Measurements from ENCODE around the gene PTH1R. TPM values are rescaled to one million over a fixed set of nuclear protein-coding genes. Genes with fewer than 3 reads are reported as not detected.

PTH1R gene
- total and polyA plus RNA-seq, 7 experiments from 2014 or later, result not detected

GRCh38 chr3:46924921-46925584 lies 47.5 kb downstream of the PTH1R start:
- no peak for DNase-seq
- peaks cover 9 to 45% (median 22%) of the 10 kb centered on the region in 5 donors for H3K36me3 Mint-ChIP-seq
- no peak overlapping the region for H3K27ac ChIP-seq (ENCODE audit: low read depth, low read length)

GRCh38 chr3:46925585-46925934 lies 48.0 kb downstream of the PTH1R start:
- Mint-ChIP-seq H3K4me3 (no peak overlapping the region), H3K27me3 (no peaks in the 10 kb centered on the region), H3K4me1 (peaks cover 23 to 56% (median 41%) of the 10 kb centered on the region in 7 donors), H3K36me3 (peaks cover 7 to 42% (median 19%) of the 10 kb centered on the region in 5 donors), H3K9me3 (peaks cover 0 to 12% (median 0%) of the 10 kb centered on the region in 11 donors), H3K27ac (peak overlapping the region in 4 of 9 donors; percentile 11 to 77 (median 46))
- no peak for DNase-seq
- Histone ChIP-seq H3K4me1 (ENCODE audit: control insufficient read depth in 2 of 2, insufficient read depth in 2 of 2, low read length in 2 of 2) (peaks cover 23 to 38% of the 10 kb centered on the region in 2 donors), H3K4me3 (ENCODE audit: low read length) (no peak overlapping the region), H3K27me3 (ENCODE audit: control insufficient read depth in 2 of 2, insufficient read depth in 2 of 2, low read length in 2 of 2) (no peaks in the 10 kb centered on the region), H3K36me3 (ENCODE audit: control insufficient read depth in 2 of 3, insufficient read depth in 3 of 3, low read length in 3 of 3) (peaks cover 24 to 63% (median 30%) of the 10 kb centered on the region in 3 experiments), H3K27ac (ENCODE audit: low read depth, low read length) (no peak overlapping the region), H3K9me3 (ENCODE audit: control insufficient read depth in 2 of 3, low read length in 3 of 3) (no peaks in the 10 kb centered on the region)
- ChIA-PET POLR2A (interaction anchor here (0.6 kb wide), 1 partner anchor 148 kb away, joined by 3 read pairs; no protein-coding TSS in a partner anchor), CTCF (no interaction called here)
- no peak for ATAC-seq
- intact Hi-C loops (cut with micrococcal nuclease), result loop anchor here in 1 of 2 donors (5.0 kb wide), 1 partner anchor 52 kb away; the partner anchor contains the start of genes CCDC12 and NBEAL2

More at GRCh38 chr3:46924921-46925584, 47.5 kb downstream of the PTH1R start:
- no peaks in the 10 kb centered on the region for H3K27me3 ChIP-seq (ENCODE audit: control insufficient read depth in 2 of 2, insufficient read depth in 2 of 2, low read length in 2 of 2)
- Mint-ChIP-seq H3K4me3 (no peak overlapping the region), H3K4me1 (peaks cover 20 to 51% (median 39%) of the 10 kb centered on the region in 7 donors), H3K27me3 (no peaks in the 10 kb centered on the region), H3K9me3 (peaks cover 0 to 12% (median 0%) of the 10 kb centered on the region in 11 donors), H3K27ac (peak overlapping the region in 3 of 9 donors; percentile 11 to 45 (median 38))
- H3K4me3 ChIP-seq (ENCODE audit: low read length), result no peak overlapping the region
- CTCF ChIA-PET, result no interaction called here
- POLR2A ChIA-PET, result no interaction called here
- peaks cover 23 to 38% of the 10 kb centered on the region in 2 donors for H3K4me1 ChIP-seq (ENCODE audit: control insufficient read depth in 2 of 2, insufficient read depth in 2 of 2, low read length in 2 of 2)
- no peaks in the 10 kb centered on the region for H3K9me3 ChIP-seq (ENCODE audit: control insufficient read depth in 2 of 3, low read length in 3 of 3)
- peaks cover 27 to 68% (median 30%) of the 10 kb centered on the region in 3 experiments for H3K36me3 ChIP-seq (ENCODE audit: control insufficient read depth in 2 of 3, insufficient read depth in 3 of 3, low read length in 3 of 3)
- intact Hi-C loops (cut with micrococcal nuclease), result loop anchor here in 1 of 2 donors (1.0 to 5.0 kb wide), 2 partner anchors 52 to 73 kb away; partner anchors contain the start of genes CCDC12 and NBEAL2
- ATAC-seq, result no peak

GRCh38 chr3:46926039-46926438 lies 48.5 kb downstream of the PTH1R start:
- ChIA-PET CTCF (no interaction called here), POLR2A (interaction anchor here (0.6 kb wide), 1 partner anchor 149 kb away, joined by 3 read pairs; no protein-coding TSS in a partner anchor)
- no peak overlapping the region for H3K4me3 Mint-ChIP-seq
- peaks cover 27 to 60% (median 45%) of the 10 kb centered on the region in 7 donors for H3K4me1 Mint-ChIP-seq
- peaks cover 7 to 38% (median 19%) of the 10 kb centered on the region in 5 donors for H3K36me3 Mint-ChIP-seq
- ATAC-seq (no peak), DNase-seq (no peak)
- peak overlapping the region; percentile 34 for H3K27ac ChIP-seq (ENCODE audit: low read depth, low read length)
- H3K27ac Mint-ChIP-seq, result peak overlapping the region in 6 of 9 donors; percentile 32 to 84 (median 60)
- peaks cover 20 to 59% (median 29%) of the 10 kb centered on the region in 3 experiments for H3K36me3 ChIP-seq (ENCODE audit: control insufficient read depth in 2 of 3, insufficient read depth in 3 of 3, low read length in 3 of 3)
- H3K27me3 Mint-ChIP-seq, result no peaks in the 10 kb centered on the region
- H3K27me3 ChIP-seq (ENCODE audit: control insufficient read depth in 2 of 2, insufficient read depth in 2 of 2, low read length in 2 of 2), result no peaks in the 10 kb centered on the region
- intact Hi-C loops (cut with micrococcal nuclease), result loop anchor here in 1 of 2 donors (5.0 kb wide), 1 partner anchor 51 kb away; the partner anchor contains the start of genes CCDC12 and NBEAL2
- H3K4me3 ChIP-seq (ENCODE audit: low read length), result no peak overlapping the region
- peaks cover 23 to 43% of the 10 kb centered on the region in 2 donors for H3K4me1 ChIP-seq (ENCODE audit: control insufficient read depth in 2 of 2, insufficient read depth in 2 of 2, low read length in 2 of 2)
- no peaks in the 10 kb centered on the region for H3K9me3 ChIP-seq (ENCODE audit: control insufficient read depth in 2 of 3, low read length in 3 of 3)
- peaks cover 0 to 12% (median 0%) of the 10 kb centered on the region in 11 donors for H3K9me3 Mint-ChIP-seq

- peaks cover 20 to 54% (median 26%) of the 10 kb centered on the region in 3 experiments for H3K36me3 ChIP-seq (ENCODE audit: control insufficient read depth in 2 of 3, insufficient read depth in 3 of 3, low read length in 3 of 3)
- H3K4me3 Mint-ChIP-seq, result peak overlapping the region in 3 of 10 donors; percentile 33 to 75 (median 38)
- peak overlapping the region; percentile 30 for H3K4me3 ChIP-seq (ENCODE audit: low read length)
Measured at GRCh38 chr3:46926447-46926846, 48.9 kb downstream of the PTH1R start.

GRCh38 chr3:46926871-46927717 lies 49.6 kb downstream of the PTH1R start:
- H3K27me3 ChIP-seq (ENCODE audit: control insufficient read depth in 2 of 2, insufficient read depth in 2 of 2, low read length in 2 of 2), result no peaks in the 10 kb centered on the region
- Mint-ChIP-seq H3K27me3 (no peaks in the 10 kb centered on the region), H3K4me1 (peaks cover 38 to 71% (median 56%) of the 10 kb centered on the region in 7 donors), H3K9me3 (peaks cover 0 to 12% (median 0%) of the 10 kb centered on the region in 11 donors), H3K36me3 (peaks cover 7 to 32% (median 19%) of the 10 kb centered on the region in 5 donors), H3K27ac (peak overlapping the region; percentile 28 to 87 (median 79)), H3K4me3 (peak overlapping the region in 9 of 10 donors; percentile 29 to 75 (median 42))
- CTCF ChIA-PET, result interaction anchor here (1.3 kb wide), 1 partner anchor 71 kb away, joined by 5 read pairs; no protein-coding TSS in a partner anchor
- H3K4me3 ChIP-seq (ENCODE audit: low read length), result peak overlapping the region; percentile 30
- no peaks in the 10 kb centered on the region for H3K9me3 ChIP-seq (ENCODE audit: control insufficient read depth in 2 of 3, low read length in 3 of 3)
- H3K4me1 ChIP-seq (ENCODE audit: control insufficient read depth in 2 of 2, insufficient read depth in 2 of 2, low read length in 2 of 2), result peaks cover 32 to 54% of the 10 kb centered on the region in 2 donors
- H3K36me3 ChIP-seq (ENCODE audit: control insufficient read depth in 2 of 3, insufficient read depth in 3 of 3, low read length in 3 of 3), result peaks cover 18 to 48% (median 26%) of the 10 kb centered on the region in 3 experiments
- intact Hi-C loops (cut with micrococcal nuclease), result loop anchor here in 1 of 2 donors (5.0 kb wide), 1 partner anchor 50 kb away; the partner anchor contains the start of genes CCDC12 and NBEAL2
- peak overlapping the region; percentile 34 for H3K27ac ChIP-seq (ENCODE audit: low read depth, low read length)
- DNase-seq (no peak), ATAC-seq (peak; percentile 42)
- POLR2A ChIA-PET, result no interaction called here

More at GRCh38 chr3:46926447-46926846, 48.9 kb downstream of the PTH1R start:
- CTCF ChIA-PET, result no interaction called here
- H3K9me3 Mint-ChIP-seq, result peaks cover 0 to 12% (median 0%) of the 10 kb centered on the region in 11 donors
- POLR2A ChIA-PET, result no interaction called here
- H3K27ac ChIP-seq (ENCODE audit: low read depth, low read length), result peak overlapping the region; percentile 34
- H3K27me3 ChIP-seq (ENCODE audit: control insufficient read depth in 2 of 2, insufficient read depth in 2 of 2, low read length in 2 of 2), result no peaks in the 10 kb centered on the region
- peak overlapping the region in 7 of 9 donors; percentile 12 to 87 (median 79) for H3K27ac Mint-ChIP-seq
- H3K27me3 Mint-ChIP-seq, result no peaks in the 10 kb centered on the region
- peaks cover 31 to 64% (median 49%) of the 10 kb centered on the region in 7 donors for H3K4me1 Mint-ChIP-seq
- no peaks in the 10 kb centered on the region for H3K9me3 ChIP-seq (ENCODE audit: control insufficient read depth in 2 of 3, low read length in 3 of 3)
- intact Hi-C loops (cut with micrococcal nuclease), result loop anchor here in 1 of 2 donors (5.0 kb wide), 1 partner anchor 51 kb away; the partner anchor contains the start of genes CCDC12 and NBEAL2
- ATAC-seq (no peak), DNase-seq (no peak)
- H3K4me1 ChIP-seq (ENCODE audit: control insufficient read depth in 2 of 2, insufficient read depth in 2 of 2, low read length in 2 of 2), result peaks cover 25 to 47% of the 10 kb centered on the region in 2 donors
- H3K36me3 Mint-ChIP-seq, result peaks cover 7 to 36% (median 19%) of the 10 kb centered on the region in 5 donors

GRCh38 chr3:46927718-46928073 lies 50.2 kb downstream of the PTH1R start:
- peak overlapping the region in 5 of 9 donors; percentile 28 to 84 (median 77) for H3K27ac Mint-ChIP-seq
- Histone ChIP-seq H3K27me3 (ENCODE audit: control insufficient read depth in 2 of 2, insufficient read depth in 2 of 2, low read length in 2 of 2) (no peaks in the 10 kb centered on the region), H3K36me3 (ENCODE audit: control insufficient read depth in 2 of 3, insufficient read depth in 3 of 3, low read length in 3 of 3) (peaks cover 12 to 42% (median 22%) of the 10 kb centered on the region in 3 experiments), H3K9me3 (ENCODE audit: control insufficient read depth in 2 of 3, low read length in 3 of 3) (no peaks in the 10 kb centered on the region), H3K4me1 (ENCODE audit: control insufficient read depth in 2 of 2, insufficient read depth in 2 of 2, low read length in 2 of 2) (peaks cover 34 to 60% of the 10 kb centered on the region in 2 donors), H3K27ac (ENCODE audit: low read depth, low read length) (peak overlapping the region; percentile 34), H3K4me3 (ENCODE audit: low read length) (no peak overlapping the region)
- intact Hi-C loops (cut with micrococcal nuclease), result loop anchor here in 1 of 2 donors (5.0 kb wide), 1 partner anchor 50 kb away; the partner anchor contains the start of genes CCDC12 and NBEAL2
- peak overlapping the region in 3 of 10 donors; percentile 42 to 64 (median 50) for H3K4me3 Mint-ChIP-seq
- no peak for DNase-seq
- ChIA-PET POLR2A (interaction anchor here (0.6 kb wide), 1 partner anchor 13 kb away, joined by 4 read pairs; no protein-coding TSS in a partner anchor), CTCF (interaction anchor here (0.7 to 1.3 kb wide), 3 partner anchors 29 to 1268 kb away, joined by 3 to 5 read pairs (median 5); no protein-coding TSS in a partner anchor)
- peaks cover 7 to 30% (median 19%) of the 10 kb centered on the region in 5 donors for H3K36me3 Mint-ChIP-seq
- ATAC-seq, result no peak
- H3K4me1 Mint-ChIP-seq, result peaks cover 40 to 76% (median 59%) of the 10 kb centered on the region in 7 donors
- peaks cover 0 to 12% (median 0%) of the 10 kb centered on the region in 11 donors for H3K9me3 Mint-ChIP-seq
- no peaks in the 10 kb centered on the region for H3K27me3 Mint-ChIP-seq
